Endodermal cell (in vitro differentiated cells): ENCODE measurements around the gene ZBTB26. TPM values are rescaled to one million over a fixed set of nuclear protein-coding genes. Genes with fewer than 3 reads are reported as not detected.

Experiments used
- DNase-seq: peaks from one replicate; pipeline ENCODE4 v3.0.0-alpha.2; 2017
- H3K27ac ChIP-seq: 2 replicates; pipeline ENCODE4 v1.5.1; 2013; ENCODE audit warnings: mild to moderate bottlenecking, low read depth, low read length, moderate library complexity
- H3K27me3 ChIP-seq: 2 replicates; pipeline ENCODE4 v1.6.1; 2013; ENCODE audit warnings: mild to moderate bottlenecking, low read length, moderate library complexity; ENCODE audit not compliant: insufficient read depth, control insufficient read depth, poor library complexity, severe bottlenecking
- H3K36me3 ChIP-seq: 2 replicates; pipeline ENCODE4 v1.7.0; 2013; ENCODE audit warnings: mild to moderate bottlenecking, low read length, moderate library complexity; ENCODE audit not compliant: control insufficient read depth, insufficient read depth
- H3K4me1 ChIP-seq: one replicate; pipeline ENCODE4 v1.7.0; 2013; ENCODE audit warnings: low read length; ENCODE audit not compliant: control insufficient read depth, insufficient read depth
- H3K4me3 ChIP-seq: 2 replicates; pipeline ENCODE4 v1.5.1; 2013; ENCODE audit warnings: mild to moderate bottlenecking, low read length, moderate library complexity
- H3K9ac ChIP-seq: 2 replicates; pipeline ENCODE4 v1.6.1; 2013; ENCODE audit warnings: mild to moderate bottlenecking, low read length, moderate library complexity; ENCODE audit not compliant: poor library complexity, severe bottlenecking; ENCODE audit errors: extremely low read depth
- H3K9me3 ChIP-seq: 2 replicates; pipeline ENCODE4 v1.6.1; 2013; ENCODE audit warnings: mild to moderate bottlenecking, low read length, moderate library complexity; ENCODE audit not compliant: control insufficient read depth
- H3K27ac Mint-ChIP-seq: 2 replicates; pipeline ENCODE4 v1.8.0; 2020; ENCODE audit warnings: mixed read lengths
- H3K27me3 Mint-ChIP-seq: 2 replicates; pipeline ENCODE4 v1.8.0; 2021; ENCODE audit warnings: mild to moderate bottlenecking, mixed read lengths; ENCODE audit not compliant: insufficient read depth
- H3K36me3 Mint-ChIP-seq: 2 replicates; pipeline ENCODE4 v1.8.0; 2020; ENCODE audit warnings: low read depth, mixed read lengths
- H3K4me1 Mint-ChIP-seq: 2 replicates; pipeline ENCODE4 v1.8.0; 2020; ENCODE audit warnings: mixed read lengths
- H3K4me3 Mint-ChIP-seq: 2 replicates; pipeline ENCODE4 v1.8.0; 2020; ENCODE audit warnings: mild to moderate bottlenecking, moderate library complexity, mixed read lengths
- H3K9me3 Mint-ChIP-seq: 2 replicates; pipeline ENCODE4 v1.8.0; 2020; ENCODE audit warnings: mild to moderate bottlenecking, mixed read lengths
- CTCF ChIP-seq: fragments of 200-600 bp; sonication (generic); conservative IDR thresholded peaks from 2 replicates; pipeline ENCODE4 v1.5.0; 2021; ENCODE audit warnings: antibody characterized with exemption, mild to moderate bottlenecking
- WGBS, 2 experiments: methylation state at CpG; one replicate each; pipeline versions ENCODE4 v1.1.5 to v1.1.7; 2013; ENCODE audit warnings: missing lambda C conversion rate in 2 of 2, mixed read lengths in 1 of 2; ENCODE audit not compliant: insufficient coverage in 1 of 2, insufficient read length in 1 of 2; 5-methylcytosine and 5-hydroxymethylcytosine counted together
- total RNA-seq, 2 donors: library from RNA; stranded (reverse); fragmentation: NEBNext Ultra II Directional in 1 of 2; extraction: Animal tissue kit (Norgen Biotek cat#: 25700) in 1 of 2; gene quantifications; 2 replicates in 1 of 2; 3 replicates in 1 of 2; pipeline ENCODE4 v1.2.1, GENCODE V29; 2021

ZBTB26 gene
- total RNA-seq, 2 donors from 2014 or later = 9.8 to 11.6 TPM

GRCh38 chr9:122922713-122923112 lies 8.6 kb downstream of the ZBTB26 start:
- no peaks in the 10 kb centered on the region for H3K9me3 ChIP-seq
- peaks cover 32% of the 10 kb centered on the region for H3K36me3 ChIP-seq
- 94 to 100% methylated on average over 1 to 8 of the region's 8 CpGs for WGBS, 2 experiments
- no peaks in the 10 kb centered on the region for H3K4me1 ChIP-seq
- no peak overlapping the region for H3K9ac ChIP-seq
- Mint-ChIP-seq H3K4me1 (no peaks in the 10 kb centered on the region), H3K27me3 (no peaks in the 10 kb centered on the region), H3K27ac (no peak overlapping the region), H3K9me3 (no peaks in the 10 kb centered on the region), H3K36me3 (peaks cover 19% of the 10 kb centered on the region), H3K4me3 (no peak overlapping the region)
- no peak overlapping the region for H3K27ac ChIP-seq
- no peak for TF ChIP-seq CTCF
- DNase-seq = no peak
- no peak overlapping the region for H3K4me3 ChIP-seq
- H3K27me3 ChIP-seq = no peaks in the 10 kb centered on the region

GRCh38 chr9:122918310-122918709 lies 13.0 kb downstream of the ZBTB26 start:
- peaks cover 20% of the 10 kb centered on the region for H3K36me3 Mint-ChIP-seq
- no peaks in the 10 kb centered on the region for H3K27me3 Mint-ChIP-seq
- no peak overlapping the region for H3K27ac Mint-ChIP-seq

GRCh38 chr9:122912964-122913673 lies 18.2 kb downstream of the ZBTB26 start, which contains the start of gene ZBTB6:
Gene ZBTB6 (minus strand): TSS chr9:122913323. CDS start chr9:122912072, 1,251 bp downstream.
- Histone ChIP-seq H3K9ac (peak within 1 kb of the TSS; percentile 85), H3K4me3 (peak within 1 kb of the TSS; percentile 98), H3K4me1 (no peaks in the 10 kb centered on the region), H3K9me3 (no peaks in the 10 kb centered on the region), H3K36me3 (peaks cover 29% of the 10 kb centered on the region), H3K27me3 (no peaks in the 10 kb centered on the region), H3K27ac (peak within 1 kb of the TSS; percentile 52)
- H3K27ac Mint-ChIP-seq = peak within 1 kb of the TSS; percentile 99
- H3K9me3 Mint-ChIP-seq = no peaks in the 10 kb centered on the region
- TF ChIP-seq CTCF = no peak
- peak within 1 kb of the TSS; percentile 91 for H3K4me3 Mint-ChIP-seq
- H3K4me1 Mint-ChIP-seq = peaks cover 9% of the 10 kb centered on the region
- H3K27me3 Mint-ChIP-seq = no peaks in the 10 kb centered on the region
- DNase-seq = peak; percentile 90
- H3K36me3 Mint-ChIP-seq = peaks cover 20% of the 10 kb centered on the region
- WGBS, 2 experiments = 0 to 2% methylated on average over 22 to 35 of the region's 35 CpGs

More at GRCh38 chr9:122918310-122918709, 13.0 kb downstream of the ZBTB26 start:
- Histone ChIP-seq H3K4me3 (no peak overlapping the region), H3K9ac (no peak overlapping the region), H3K27ac (no peak overlapping the region), H3K36me3 (peaks cover 32% of the 10 kb centered on the region), H3K4me1 (no peaks in the 10 kb centered on the region), H3K9me3 (no peaks in the 10 kb centered on the region), H3K27me3 (no peaks in the 10 kb centered on the region)
- no peaks in the 10 kb centered on the region for H3K4me1 Mint-ChIP-seq
- no peak overlapping the region for H3K4me3 Mint-ChIP-seq
- WGBS, 2 experiments = 91 to 95% methylated on average over 2 of the region's 2 CpGs
- H3K9me3 Mint-ChIP-seq = no peaks in the 10 kb centered on the region
- no peak for TF ChIP-seq CTCF
- DNase-seq = no peak
